Measurements from ENCODE around the gene SLC22A31. TPM values are rescaled to one million over a fixed set of nuclear protein-coding genes. Genes with fewer than 3 reads are reported as not detected.

Gene SLC22A31
- total RNA-seq, 6 donors from 2014 or later: 71.0 to 320 (median 174) TPM

DNA sequence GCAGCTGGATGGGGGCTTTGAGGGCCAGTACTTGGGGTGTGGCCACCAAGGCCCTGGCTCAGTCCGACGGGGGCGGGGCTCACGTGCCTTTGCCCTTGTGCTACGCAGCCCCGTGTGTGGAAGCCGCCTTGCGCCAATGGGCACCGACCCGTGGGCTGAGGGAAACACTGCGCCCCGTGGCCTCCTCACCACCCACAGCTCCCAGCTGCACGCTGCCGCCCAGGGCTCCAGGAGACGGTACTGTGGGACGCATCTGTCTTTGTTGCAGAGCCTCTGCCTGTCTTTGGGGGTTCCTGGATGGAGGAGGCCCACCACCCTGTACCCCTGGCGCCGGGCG lies 21.2 kb downstream of the SLC22A31 start:
- H3K4me1 ChIP-seq: no peaks in the 10 kb centered on the region
- ATAC-seq (ENCODE audit: low FRiP score in 2 of 2) (no peak), DNase-seq (peak in 1 of 2 donors; percentile 82)
- H3K4me3 ChIP-seq: no peak overlapping the region
- H3K27ac ChIP-seq: no peak overlapping the region
- no peaks in the 10 kb centered on the region for H3K9me3 ChIP-seq
- TF ChIP-seq POLR2AphosphoS5 (IDR thresholded peaks at IDR 0.05) (no peak), EP300 (IDR thresholded peaks at IDR 0.05) (no peak), POLR2A (IDR thresholded peaks at IDR 0.05) (no peak)
- TF ChIP-seq, protein P1, sequence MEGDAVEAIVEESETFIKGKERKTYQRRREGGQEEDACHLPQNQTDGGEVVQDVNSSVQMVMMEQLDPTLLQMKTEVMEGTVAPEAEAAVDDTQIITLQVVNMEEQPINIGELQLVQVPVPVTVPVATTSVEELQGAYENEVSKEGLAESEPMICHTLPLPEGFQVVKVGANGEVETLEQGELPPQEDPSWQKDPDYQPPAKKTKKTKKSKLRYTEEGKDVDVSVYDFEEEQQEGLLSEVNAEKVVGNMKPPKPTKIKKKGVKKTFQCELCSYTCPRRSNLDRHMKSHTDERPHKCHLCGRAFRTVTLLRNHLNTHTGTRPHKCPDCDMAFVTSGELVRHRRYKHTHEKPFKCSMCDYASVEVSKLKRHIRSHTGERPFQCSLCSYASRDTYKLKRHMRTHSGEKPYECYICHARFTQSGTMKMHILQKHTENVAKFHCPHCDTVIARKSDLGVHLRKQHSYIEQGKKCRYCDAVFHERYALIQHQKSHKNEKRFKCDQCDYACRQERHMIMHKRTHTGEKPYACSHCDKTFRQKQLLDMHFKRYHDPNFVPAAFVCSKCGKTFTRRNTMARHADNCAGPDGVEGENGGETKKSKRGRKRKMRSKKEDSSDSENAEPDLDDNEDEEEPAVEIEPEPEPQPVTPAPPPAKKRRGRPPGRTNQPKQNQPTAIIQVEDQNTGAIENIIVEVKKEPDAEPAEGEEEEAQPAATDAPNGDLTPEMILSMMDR (IDR thresholded peaks at IDR 0.05): no peak
- 84 to 95% methylated on average over 4 to 18 of the region's 19 CpGs for WGBS, 2 donors
- no peaks in the 10 kb centered on the region for H3K27me3 ChIP-seq
- H3K36me3 ChIP-seq: no peaks in the 10 kb centered on the region

DNA sequence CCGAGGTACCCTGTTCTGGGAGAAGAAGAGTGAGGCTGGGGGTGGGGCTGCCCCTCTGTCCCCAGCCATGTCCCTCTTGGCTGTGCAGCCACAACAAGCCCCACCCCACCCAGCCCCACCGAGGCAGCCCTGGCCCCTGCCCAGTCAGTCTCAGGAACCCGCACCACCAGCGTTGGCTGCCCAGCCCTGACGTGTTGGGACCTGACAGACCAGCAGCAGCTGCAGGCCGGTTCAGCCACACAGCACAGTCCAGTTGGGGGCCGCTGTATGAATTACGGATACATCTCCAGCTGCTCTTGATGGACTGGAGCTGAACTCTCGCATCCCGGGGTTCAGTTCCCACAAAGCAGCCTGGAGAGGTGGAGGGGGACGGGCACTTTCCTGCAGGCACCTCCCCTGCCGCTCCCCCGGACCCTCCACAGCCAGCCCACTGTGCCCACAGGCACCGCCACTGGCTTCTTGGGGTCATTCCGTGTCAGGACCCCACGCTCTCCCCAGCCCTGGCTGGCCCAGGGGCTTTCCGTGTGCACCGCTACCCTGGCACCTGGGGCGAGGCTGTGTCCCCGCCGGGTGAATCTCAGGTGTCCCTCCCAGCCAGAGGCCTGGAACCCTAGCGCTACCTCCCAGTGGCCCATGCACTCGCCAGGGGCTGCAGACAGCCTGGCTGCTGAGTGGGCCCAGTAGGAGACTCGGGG lies 21.7 kb downstream of the SLC22A31 start:
- TF ChIP-seq, protein P1 (IDR thresholded peaks at IDR 0.05): no peak
- TF ChIP-seq EP300 (IDR thresholded peaks at IDR 0.05) (no peak), POLR2AphosphoS5 (IDR thresholded peaks at IDR 0.05) (no peak), POLR2A (IDR thresholded peaks at IDR 0.05) (no peak)
- no peaks in the 10 kb centered on the region for H3K9me3 ChIP-seq
- no peaks in the 10 kb centered on the region for H3K4me1 ChIP-seq
- H3K27ac ChIP-seq: no peak overlapping the region
- WGBS, 2 donors: 73 to 88% methylated on average over 3 to 24 of the region's 24 CpGs
- no peaks in the 10 kb centered on the region for H3K27me3 ChIP-seq
- ATAC-seq (ENCODE audit: low FRiP score in 2 of 2) (no peak), DNase-seq (peak in 1 of 2 donors; percentile 70)
- H3K4me3 ChIP-seq: no peak overlapping the region
- no peaks in the 10 kb centered on the region for H3K36me3 ChIP-seq

DNA sequence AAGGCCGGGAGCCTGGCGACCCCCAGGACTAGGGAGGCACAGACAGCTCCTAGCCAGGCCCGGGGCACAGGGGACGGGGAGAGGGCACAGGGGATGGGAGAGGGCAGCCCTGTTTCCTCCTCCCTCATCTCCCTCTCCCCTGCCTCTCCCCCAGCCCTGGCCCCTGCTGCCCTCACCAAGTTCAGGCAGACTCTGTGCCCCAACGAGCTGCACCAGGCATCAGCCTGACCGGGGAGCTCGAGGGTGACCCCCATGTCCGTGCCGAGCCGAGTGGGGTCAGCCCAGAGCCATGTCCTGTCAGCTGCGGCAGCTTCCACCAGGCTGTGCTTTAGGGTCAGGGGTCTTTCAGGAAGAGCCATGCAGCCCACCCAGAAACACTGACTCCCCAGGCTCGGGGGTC lies 22.8 kb downstream of the SLC22A31 start:
- no peaks in the 10 kb centered on the region for H3K27me3 ChIP-seq
- no peaks in the 10 kb centered on the region for H3K9me3 ChIP-seq
- no peak overlapping the region for H3K27ac ChIP-seq
- ATAC-seq (ENCODE audit: low FRiP score in 2 of 2): no peak
- no peaks in the 10 kb centered on the region for H3K4me1 ChIP-seq
- TF ChIP-seq POLR2AphosphoS5 (IDR thresholded peaks at IDR 0.05): no peak
- TF ChIP-seq POLR2A (IDR thresholded peaks at IDR 0.05): no peak
- TF ChIP-seq EP300 (IDR thresholded peaks at IDR 0.05): no peak
- TF ChIP-seq, protein P1 (IDR thresholded peaks at IDR 0.05): no peak
- WGBS, 2 donors: 59 to 78% methylated on average over 7 to 10 of the region's 12 CpGs
- H3K36me3 ChIP-seq: no peaks in the 10 kb centered on the region
- H3K4me3 ChIP-seq: no peak overlapping the region
- peak in 1 of 2 donors; percentile 54 for DNase-seq

DNA sequence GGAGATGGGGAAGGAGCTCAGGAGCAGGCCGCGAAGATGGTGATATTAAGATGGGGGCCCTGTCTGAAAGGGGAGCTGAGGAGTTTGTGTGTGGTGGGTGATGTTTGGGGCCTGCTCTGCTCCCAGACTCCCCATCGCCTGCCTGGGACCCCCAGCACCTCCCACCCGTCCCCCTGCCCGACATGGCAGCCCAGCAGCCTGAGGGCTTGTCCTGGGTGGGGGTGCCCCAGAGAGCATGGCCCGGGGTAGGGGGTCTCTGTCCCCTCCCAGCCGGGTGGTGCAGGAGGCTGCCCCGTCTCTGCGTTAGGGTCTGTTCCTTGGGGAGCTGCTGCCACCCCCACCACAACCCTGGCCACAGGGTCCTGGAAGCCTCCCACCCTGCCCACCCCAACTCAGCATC lies 23.6 kb downstream of the SLC22A31 start:
- no peaks in the 10 kb centered on the region for H3K27me3 ChIP-seq
- no peak overlapping the region for H3K27ac ChIP-seq
- ATAC-seq (ENCODE audit: low FRiP score in 2 of 2): no peak
- no peaks in the 10 kb centered on the region for H3K36me3 ChIP-seq
- no peaks in the 10 kb centered on the region for H3K9me3 ChIP-seq
- 78 to 83% methylated on average over 3 to 9 of the region's 9 CpGs for WGBS, 2 donors
- DNase-seq: peak in 1 of 2 donors; percentile 62
- H3K4me1 ChIP-seq: peaks cover 2 to 4% (median 3%) of the 10 kb centered on the region in 4 donors
- no peak for TF ChIP-seq POLR2A (IDR thresholded peaks at IDR 0.05)
- TF ChIP-seq EP300 (IDR thresholded peaks at IDR 0.05): no peak
- TF ChIP-seq, protein P1 (IDR thresholded peaks at IDR 0.05): no peak
- no peak for TF ChIP-seq POLR2AphosphoS5 (IDR thresholded peaks at IDR 0.05)
- H3K4me3 ChIP-seq: no peak overlapping the region

DNA sequence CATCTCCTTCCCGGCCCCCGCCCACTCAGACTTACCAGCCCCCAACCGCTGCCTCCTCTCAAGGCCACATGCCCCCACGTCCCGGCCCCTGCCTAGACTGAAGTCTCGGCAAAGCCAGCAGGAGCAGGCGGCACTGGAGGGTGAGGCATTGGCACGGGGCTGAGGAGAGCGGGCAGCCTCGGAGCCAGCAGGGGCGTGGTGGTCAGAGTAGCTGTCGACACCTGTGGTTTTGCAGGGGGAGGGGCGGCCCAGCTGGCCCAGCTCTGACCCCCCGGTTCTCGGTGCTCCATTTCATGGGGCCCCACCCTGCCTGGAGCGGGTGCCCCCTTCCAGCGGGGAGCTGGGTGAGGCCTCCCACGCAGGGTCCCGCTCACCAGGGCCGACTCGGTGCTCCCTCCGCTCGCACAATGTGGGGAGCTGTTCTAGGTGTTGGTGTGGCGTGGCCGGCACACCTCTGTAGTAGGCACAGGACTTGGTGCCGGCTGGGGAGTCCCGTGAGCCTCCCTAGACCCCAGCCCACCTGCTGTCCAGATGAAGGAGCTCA lies 24.1 kb downstream of the SLC22A31 start:
- TF ChIP-seq POLR2AphosphoS5 (IDR thresholded peaks at IDR 0.05) (no peak), EP300 (IDR thresholded peaks at IDR 0.05) (no peak), POLR2A (IDR thresholded peaks at IDR 0.05) (no peak)
- TF ChIP-seq, protein P1 (IDR thresholded peaks at IDR 0.05): no peak
- Histone ChIP-seq H3K9me3 (no peaks in the 10 kb centered on the region), H3K4me1 (peaks cover 4 to 9% (median 7%) of the 10 kb centered on the region in 4 donors), H3K27me3 (no peaks in the 10 kb centered on the region), H3K36me3 (no peaks in the 10 kb centered on the region), H3K4me3 (no peak overlapping the region), H3K27ac (no peak overlapping the region)
- no peak for ATAC-seq (ENCODE audit: low FRiP score in 2 of 2)
- WGBS, 2 donors: 82 to 86% methylated on average over 4 to 27 of the region's 27 CpGs
- peak in 1 of 2 donors; percentile 74 for DNase-seq
